ENCODE data around the gene CCDC88C.

CCDC88C gene

GRCh38 chr14:91283666-91284065 lies 134.0 kb downstream of the CCDC88C start:
- H3K4me3 ChIP-seq (ENCODE audit: control insufficient read depth, low read depth, low read length), result no peak overlapping the region; the same call in 1 of the 2 replicates
- DNase-seq (ENCODE audit: low read depth), result no peak
- TF ChIP-seq CTCF (IDR thresholded peaks at IDR 0.05; ENCODE audit: control insufficient read depth, insufficient read depth, low read depth, low read length, missing control alignments), result no peak

GRCh38 chr14:91282954-91283645 lies 134.5 kb downstream of the CCDC88C start:
- no peak overlapping the region; the same call in 1 of the 2 replicates for H3K4me3 ChIP-seq (ENCODE audit: control insufficient read depth, low read depth, low read length)
- TF ChIP-seq CTCF (IDR thresholded peaks at IDR 0.05; ENCODE audit: control insufficient read depth, insufficient read depth, low read depth, low read length, missing control alignments), result no peak
- no peak for DNase-seq (ENCODE audit: low read depth)

- no peak overlapping the region for H3K4me3 ChIP-seq (ENCODE audit: control insufficient read depth, low read depth, low read length)
- no peak for TF ChIP-seq CTCF (IDR thresholded peaks at IDR 0.05; ENCODE audit: control insufficient read depth, insufficient read depth, low read depth, low read length, missing control alignments)
- no peak for DNase-seq (ENCODE audit: low read depth)
Observed at GRCh38 chr14:91281346-91281745, 136.3 kb downstream of the CCDC88C start.

- H3K4me3 ChIP-seq (ENCODE audit: control insufficient read depth, low read depth, low read length), result no peak overlapping the region
- no peak for TF ChIP-seq CTCF (IDR thresholded peaks at IDR 0.05; ENCODE audit: control insufficient read depth, insufficient read depth, low read depth, low read length, missing control alignments)
- no peak for DNase-seq (ENCODE audit: low read depth)
Observed at GRCh38 chr14:91280129-91280528, 137.5 kb downstream of the CCDC88C start.

- TF ChIP-seq CTCF (IDR thresholded peaks at IDR 0.05; ENCODE audit: control insufficient read depth, insufficient read depth, low read depth, low read length, missing control alignments), result no peak
- DNase-seq (ENCODE audit: low read depth), result no peak
- H3K4me3 ChIP-seq (ENCODE audit: control insufficient read depth, low read depth, low read length), result no peak overlapping the region
Observed at GRCh38 chr14:91279354-91279753, 138.3 kb downstream of the CCDC88C start.

GRCh38 chr14:91278383-91278715 lies 139.3 kb downstream of the CCDC88C start:
- H3K4me3 ChIP-seq (ENCODE audit: control insufficient read depth, low read depth, low read length), result no peak overlapping the region
- DNase-seq (ENCODE audit: low read depth), result no peak
- no peak for TF ChIP-seq CTCF (IDR thresholded peaks at IDR 0.05; ENCODE audit: control insufficient read depth, insufficient read depth, low read depth, low read length, missing control alignments)

Measured in AG09309 (cell line).